Activated T-cell treated with anti-CD3 and anti-CD28 coated beads for 4 hours (primary cell): Measurements from ENCODE around the gene SOX8.

Experiments used
- DNase-seq: peaks from one replicate; pipeline ENCODE4 v3.0.0-alpha.2; 2020

The SOX8 gene

GRCh38 chr16:959232-960040 is 22.1 kb upstream of the SOX8 start:
- DNase-seq = no peak

- DNase-seq = no peak
Observed at GRCh38 chr16:962366-962765, 19.2 kb upstream of the SOX8 start.

- DNase-seq = no peak
Observed at GRCh38 chr16:962901-963814, 18.4 kb upstream of the SOX8 start.

- DNase-seq = no peak
Observed at GRCh38 chr16:963913-964312, 17.7 kb upstream of the SOX8 start.

- DNase-seq = peak; percentile 31
Observed at GRCh38 chr16:964356-965035, 17.1 kb upstream of the SOX8 start.

- no peak for DNase-seq
Observed at GRCh38 chr16:965036-965395, 16.6 kb upstream of the SOX8 start.

- DNase-seq = no peak
Observed at GRCh38 chr16:965487-965886, 16.1 kb upstream of the SOX8 start.

GRCh38 chr16:966035-966434 is 15.5 kb upstream of the SOX8 start:
- DNase-seq = no peak

GRCh38 chr16:966505-966904 is 15.1 kb upstream of the SOX8 start:
- DNase-seq = no peak

GRCh38 chr16:967077-967541 is 14.5 kb upstream of the SOX8 start:
- no peak for DNase-seq

- DNase-seq = no peak
Observed at GRCh38 chr16:967546-968295, 13.8 kb upstream of the SOX8 start.

- no peak for DNase-seq
Observed at GRCh38 chr16:968620-969019, 12.9 kb upstream of the SOX8 start.

GRCh38 chr16:969508-970385 is 11.8 kb upstream of the SOX8 start:
- no peak for DNase-seq

GRCh38 chr16:970386-970765 is 11.2 kb upstream of the SOX8 start:
- DNase-seq = no peak

GRCh38 chr16:970766-971581 is 10.6 kb upstream of the SOX8 start, which contains the start of gene LMF1:
Gene LMF1, minus strand, starts transcription at chr16:970984. Its CDS starts 4 bp downstream, at chr16:970980.
- peak; percentile 98 for DNase-seq

- DNase-seq = no peak
Observed at GRCh38 chr16:971582-971905, 10.0 kb upstream of the SOX8 start.

GRCh38 chr16:971981-972315 is 9.6 kb upstream of the SOX8 start:
- no peak for DNase-seq

- no peak for DNase-seq
Observed at GRCh38 chr16:972316-973002, 9.1 kb upstream of the SOX8 start.

GRCh38 chr16:973366-973765 is 8.2 kb upstream of the SOX8 start:
- DNase-seq = no peak

- DNase-seq = no peak
Observed at GRCh38 chr16:974001-974601, 7.5 kb upstream of the SOX8 start.
